OCI-M1 (cell line): ENCODE results near the gene CYP26B1.

ENCODE experiments used
- DNase-seq: peaks from one replicate; lab custom pipeline; 2025; lab: John Stamatoyannopoulos, UW

Gene CYP26B1

GRCh38 chr2:72155151-72155550 lies 7.5 kb upstream of the CYP26B1 start:
- no peak for DNase-seq

DNA sequence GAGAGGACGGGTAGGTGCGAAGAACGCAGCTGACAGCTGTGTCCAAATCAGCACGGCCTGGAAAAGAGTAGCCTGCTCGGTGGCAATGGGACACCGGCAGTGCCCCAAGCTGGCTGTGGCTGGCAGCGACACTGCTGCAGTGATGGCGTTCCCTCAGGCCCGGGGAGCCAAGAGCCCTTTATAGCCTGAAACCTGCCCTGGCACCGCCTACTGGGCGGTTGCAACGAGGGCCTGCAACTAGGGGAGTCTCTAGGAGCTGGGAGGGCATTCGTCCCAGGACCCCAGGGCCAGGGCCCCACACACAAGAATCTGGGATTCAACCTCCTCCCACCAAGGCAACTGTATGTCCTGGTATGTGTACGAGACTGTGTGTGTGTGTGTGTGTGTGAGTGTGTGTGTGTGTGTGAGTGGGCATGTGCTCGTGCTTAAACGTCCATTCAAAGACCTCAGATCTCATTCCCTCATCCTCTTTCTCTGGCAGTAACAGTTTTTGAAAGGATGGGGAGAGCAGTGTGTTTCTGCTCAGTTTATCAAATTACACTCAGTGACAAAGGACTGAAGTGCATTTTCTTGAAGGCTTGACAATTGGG lies 6.8 kb upstream of the CYP26B1 start:
- DNase-seq = no peak

DNA sequence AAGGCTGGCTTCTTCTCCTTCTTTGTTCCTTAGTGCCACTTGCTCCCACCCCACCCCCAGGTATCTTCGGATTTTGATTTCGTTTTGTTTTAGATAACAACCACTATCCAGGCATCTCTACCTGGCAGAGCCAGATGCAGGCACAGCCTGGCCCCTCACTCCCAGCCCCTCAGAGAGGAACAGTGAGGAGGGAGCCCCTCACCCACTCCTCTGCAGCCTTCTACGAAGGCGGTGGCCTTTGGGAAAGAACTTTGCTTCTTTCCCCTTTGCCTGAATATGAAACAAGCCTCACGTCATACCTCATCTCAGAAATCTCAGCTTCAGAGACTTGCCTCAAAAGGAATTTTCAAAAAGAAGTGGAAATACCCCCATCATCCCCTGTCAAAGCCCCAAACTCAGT lies 6.3 kb upstream of the CYP26B1 start:
- no peak for DNase-seq

- no peak for DNase-seq
These were observed 5.5 kb upstream of the CYP26B1 start for GRCh38 chr2:72153026-72153791.

GRCh38 chr2:72150861-72151356 lies 3.2 kb upstream of the CYP26B1 start:
- DNase-seq = no peak

- peak; percentile 69 for DNase-seq
These were observed 2.6 kb upstream of the CYP26B1 start for GRCh38 chr2:72150157-72150860.

DNA sequence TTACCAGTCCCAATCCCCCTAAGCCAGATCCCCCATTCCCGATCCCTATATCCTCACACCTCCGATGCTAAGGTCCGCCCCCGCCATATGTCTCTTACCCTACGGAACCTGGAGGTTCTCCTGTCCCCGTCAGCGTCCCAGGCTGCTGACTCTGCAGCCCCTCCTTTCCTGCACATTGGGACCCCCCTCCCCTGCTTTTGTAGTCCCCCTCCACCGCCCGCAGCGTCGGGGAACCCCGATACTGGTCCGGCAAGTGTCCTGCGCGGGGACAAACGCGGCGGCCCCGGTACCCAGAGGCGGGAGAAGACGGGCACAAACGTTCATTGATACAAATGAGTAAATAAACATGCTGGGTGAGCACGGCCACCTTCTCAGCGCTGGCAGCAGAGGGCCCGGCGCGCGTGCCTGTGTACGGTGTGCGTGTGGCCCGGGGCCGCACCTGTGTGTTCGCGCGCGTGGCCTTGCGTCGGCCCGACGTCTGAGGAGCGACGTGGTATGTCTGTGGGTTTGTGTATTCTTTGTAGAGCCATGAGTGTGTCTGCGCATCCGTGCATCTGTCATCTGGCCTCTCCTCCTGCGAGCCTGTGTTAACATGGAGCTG lies 2.0 kb upstream of the CYP26B1 start:
- no peak for DNase-seq

GRCh38 chr2:72148837-72149555 lies 1.3 kb upstream of the CYP26B1 start:
- no peak for DNase-seq

DNA sequence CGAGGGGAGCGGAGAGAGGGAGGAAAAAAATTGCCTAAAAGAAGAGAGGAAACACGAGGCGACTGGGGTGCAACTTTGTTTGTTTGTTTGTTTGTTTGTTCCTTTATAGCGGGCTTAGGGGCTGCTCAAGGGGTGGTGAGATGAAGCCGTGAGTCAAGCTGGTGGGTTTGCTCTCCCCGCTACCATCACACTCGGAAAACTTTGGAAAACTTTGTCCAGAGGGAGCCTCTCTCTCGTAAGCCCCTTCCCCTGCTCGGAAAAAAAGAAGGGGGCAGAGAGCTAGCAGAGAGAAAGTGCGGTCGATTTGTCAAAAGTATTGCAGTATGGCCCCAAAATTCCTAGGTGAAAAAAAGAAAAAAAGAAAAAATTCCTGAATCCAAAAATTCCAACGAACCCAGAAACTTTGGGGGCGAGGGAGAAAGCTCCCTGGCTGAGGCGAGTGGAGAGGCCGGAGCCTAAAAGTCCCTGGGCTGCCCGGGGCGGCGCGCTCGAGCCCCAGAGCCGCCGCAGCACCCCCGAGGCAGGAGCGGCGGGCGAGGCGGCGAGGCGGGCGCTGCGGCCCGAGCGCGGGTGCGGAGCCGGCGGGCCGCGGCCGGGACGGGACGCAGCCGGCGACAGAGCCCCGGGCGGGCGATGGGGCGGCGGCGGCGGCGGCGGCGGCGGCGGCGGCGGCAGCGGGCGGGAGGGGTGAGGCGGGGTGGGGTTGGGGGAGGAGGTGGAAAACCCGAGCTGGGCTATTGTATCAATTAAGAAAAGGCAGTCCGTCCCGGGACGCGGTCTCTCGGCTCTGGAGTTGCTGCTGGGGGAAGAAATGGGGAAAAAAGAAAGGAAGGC lies 558 bp upstream of the CYP26B1 start:
- DNase-seq = no peak

GRCh38 chr2:72146347-72147302 lies 1.0 kb downstream of the CYP26B1 start:
- no peak for DNase-seq

DNA sequence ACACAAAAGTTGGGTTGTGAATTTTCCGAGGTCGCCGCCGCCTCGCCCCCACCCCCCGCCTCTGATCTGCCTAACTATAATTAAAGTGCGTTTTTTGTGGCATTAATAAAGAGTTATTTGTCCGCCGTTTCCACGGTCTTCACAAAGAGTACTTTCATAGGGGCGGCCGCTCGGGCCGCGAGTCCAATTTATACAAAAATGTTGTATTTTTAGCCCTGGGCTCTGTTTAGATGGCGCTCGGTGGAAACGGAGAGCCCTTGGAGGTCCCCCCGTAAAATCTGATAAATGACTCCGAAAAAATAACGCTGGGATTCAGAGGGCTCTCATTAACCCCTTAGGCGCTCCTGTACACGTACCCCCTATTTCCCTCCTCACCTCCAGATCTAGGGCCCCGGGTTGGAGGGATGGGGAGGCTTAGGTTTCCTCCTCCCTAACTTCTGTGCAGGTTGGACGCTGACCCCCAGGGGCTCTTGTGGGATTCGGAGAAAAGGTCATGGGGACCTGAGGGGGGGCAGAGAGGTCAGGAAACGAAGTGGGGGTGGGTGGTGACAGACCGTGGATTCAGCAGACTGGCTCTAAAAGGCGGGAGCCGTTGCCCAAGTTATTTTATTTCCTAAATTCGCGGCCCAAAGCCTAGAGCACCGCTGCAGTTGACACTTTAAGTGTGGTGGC lies 1.9 kb downstream of the CYP26B1 start:
- DNase-seq = no peak

DNA sequence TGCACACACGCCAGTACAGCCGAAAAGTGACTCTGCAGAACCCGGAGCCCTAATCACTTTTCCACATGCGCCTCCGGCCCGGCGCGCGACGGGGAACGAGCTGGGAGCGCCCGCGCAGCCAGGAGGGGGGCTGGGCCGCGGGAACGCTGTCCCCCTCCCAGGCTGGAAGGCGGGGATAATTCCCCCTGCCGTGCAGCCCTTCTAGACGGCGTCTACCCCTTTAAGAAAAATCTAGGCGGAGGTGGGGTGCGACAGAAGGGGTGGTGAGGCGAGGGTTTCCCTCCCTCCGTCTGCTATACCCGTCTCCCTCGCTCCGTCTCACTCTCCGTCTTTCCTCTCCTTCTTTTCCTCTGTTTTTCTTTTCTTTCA lies 2.4 kb downstream of the CYP26B1 start:
- no peak for DNase-seq

- DNase-seq = no peak
These were observed 2.9 kb downstream of the CYP26B1 start for GRCh38 chr2:72144632-72145288.

DNA sequence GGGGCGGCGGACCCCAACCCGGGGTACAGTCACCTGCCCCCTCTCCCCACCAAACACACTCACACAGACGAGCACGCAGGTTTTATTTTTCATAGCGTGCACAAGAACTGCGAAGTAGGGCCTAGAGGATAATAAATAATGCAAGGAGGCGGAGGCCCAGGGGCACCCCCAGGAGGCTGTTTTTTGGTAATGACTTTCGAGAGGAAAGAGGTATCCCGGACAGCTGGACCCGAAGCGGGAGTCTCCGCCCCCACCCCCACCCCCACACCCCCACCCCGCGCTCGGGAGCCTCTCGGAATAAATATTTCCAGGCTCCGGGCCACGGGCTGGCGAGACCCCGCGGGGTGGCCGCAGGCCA lies 3.4 kb downstream of the CYP26B1 start:
- no peak for DNase-seq

DNA sequence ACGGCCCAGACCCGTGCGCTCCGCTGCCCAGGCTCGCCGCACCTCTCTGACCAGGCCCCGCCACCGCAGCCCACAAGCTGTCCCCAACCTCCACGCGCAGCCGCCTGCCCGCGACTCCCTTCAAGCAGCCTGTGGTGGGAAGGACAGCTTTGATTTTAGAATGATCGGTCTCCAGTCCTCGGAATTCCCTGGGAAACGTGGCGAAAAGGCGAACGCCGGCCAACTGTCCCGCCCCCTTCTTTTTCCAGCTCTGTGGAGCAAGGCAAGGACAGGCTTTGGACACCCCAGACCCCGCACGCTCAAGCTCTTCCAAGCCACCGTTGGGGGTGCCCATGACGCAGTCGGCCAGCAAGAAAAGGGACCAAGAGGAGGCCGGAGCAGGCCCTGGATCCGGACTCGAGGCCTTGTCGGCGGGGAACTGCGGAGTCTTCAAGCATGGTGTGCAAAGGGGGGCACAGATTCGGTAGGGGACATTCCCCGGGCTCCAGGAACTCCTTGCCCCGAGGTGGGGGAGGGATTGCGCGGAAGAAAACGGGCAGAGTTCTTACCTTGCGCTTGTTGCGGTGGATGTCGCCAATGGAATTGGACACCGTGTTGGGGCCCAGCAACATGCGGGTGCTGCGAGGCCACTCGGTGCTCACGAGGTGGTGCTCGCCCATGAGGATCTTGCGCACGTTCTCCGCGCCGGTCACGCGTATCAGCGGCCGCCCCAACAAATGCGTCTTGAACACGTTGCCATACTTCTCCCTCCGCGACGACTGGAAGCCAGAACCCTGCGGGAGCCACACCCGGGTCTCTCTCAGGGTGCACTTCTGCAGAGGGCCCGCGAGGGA lies 4.0 kb downstream of the CYP26B1 start:
- no peak for DNase-seq

DNA sequence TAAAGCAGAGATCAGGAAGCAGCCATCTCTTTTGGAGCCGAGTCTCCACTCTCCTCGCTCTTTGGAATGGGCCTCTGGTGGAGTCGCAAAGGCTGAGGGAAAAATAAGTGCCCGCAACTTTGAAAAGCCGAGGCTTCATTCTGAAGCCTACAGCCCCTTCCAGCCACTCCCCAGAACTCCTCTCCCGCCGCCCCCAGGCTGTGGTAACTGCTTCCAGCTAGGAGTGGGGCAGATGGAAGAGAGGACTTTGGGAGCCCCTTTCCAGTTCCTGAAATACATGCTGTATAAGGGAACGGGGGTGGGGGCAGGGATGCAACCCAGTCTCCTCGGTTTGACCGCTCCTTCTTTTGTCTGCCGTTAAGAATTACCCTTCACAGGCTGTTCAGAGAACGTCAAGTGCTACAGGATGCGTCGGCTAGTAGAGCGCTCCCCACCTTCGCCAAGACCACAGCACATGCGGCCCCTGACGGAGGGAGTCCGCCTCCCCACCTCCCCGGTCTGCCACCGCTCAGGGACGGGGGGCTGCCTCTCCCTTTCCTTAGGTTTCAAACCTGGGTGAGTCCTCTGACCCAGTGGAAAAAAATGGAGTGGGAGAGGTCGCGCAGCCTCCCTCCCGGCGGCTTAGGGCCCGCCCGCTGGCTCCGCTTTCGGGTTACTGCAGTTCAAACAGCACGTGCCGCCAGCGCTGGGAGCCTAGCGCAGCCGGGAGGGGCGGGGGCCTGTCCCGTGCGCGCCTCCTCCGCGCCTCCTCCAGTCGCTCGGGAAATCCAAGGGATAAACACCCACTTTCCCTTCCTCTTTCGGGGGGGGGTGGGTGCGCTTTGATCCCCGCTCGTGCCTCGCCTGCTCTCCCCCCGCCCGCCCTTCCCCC lies 4.9 kb downstream of the CYP26B1 start:
- no peak for DNase-seq

GRCh38 chr2:72141881-72142451 lies 5.7 kb downstream of the CYP26B1 start:
- no peak for DNase-seq
